Coronary artery (tissue), 2 donors: ENCODE measurements around the gene TMEM202.
"Not testable (repeated sequence)": the region's sequence is repeated elsewhere in the genome, so short reads cannot be mapped to it uniquely, and the experiment has no call there.

Experiments
- DNase-seq: peaks from one replicate; pipeline ENCODE4 v3.0.0-alpha.2; 2017; ENCODE audit warnings: low spot score
- H3K27ac ChIP-seq, 2 donors: fragments of 200-600 bp; sonication (generic); one replicate each; pipeline ENCODE4 v1.5.1; 2016 to 2019
- H3K4me3 ChIP-seq: fragments of 200-600 bp; sonication (generic); 2 replicates; pipeline ENCODE4 v1.5.1; 2016; ENCODE audit warnings: mild to moderate bottlenecking, moderate library complexity
- CTCF ChIP-seq: fragments of 200-600 bp; sonication (generic); IDR thresholded peaks from one replicate; pipeline ENCODE4 v1.5.1; 2019; ENCODE audit warnings: antibody characterized with exemption

Gene TMEM202

GRCh38 chr15:72404356-72404755, 6.3 kb downstream of the TMEM202 start:
- H3K4me3 ChIP-seq, result no peak overlapping the region
- DNase-seq, result no peak
- no peak for TF ChIP-seq CTCF
- no peak overlapping the region for H3K27ac ChIP-seq

- Histone ChIP-seq H3K27ac (no peak overlapping the region), H3K4me3 (no peak overlapping the region)
- DNase-seq, result no peak
- no peak for TF ChIP-seq CTCF
These were observed 6.7 kb downstream of the TMEM202 start for GRCh38 chr15:72404841-72405240.

- no peak for DNase-seq
These were observed 8.8 kb downstream of the TMEM202 start for GRCh38 chr15:72406936-72407335.

GRCh38 chr15:72411111-72411510, 13.0 kb downstream of the TMEM202 start:
- Histone ChIP-seq H3K4me3 (no peak overlapping the region), H3K27ac (no peak overlapping the region)
- no peak for TF ChIP-seq CTCF
- no peak for DNase-seq

More at GRCh38 chr15:72406936-72407335, 8.8 kb downstream of the TMEM202 start:
- H3K27ac ChIP-seq, result no peak overlapping the region
- TF ChIP-seq CTCF, result no peak
- no peak overlapping the region for H3K4me3 ChIP-seq

GRCh38 chr15:72411544-72411943, 13.4 kb downstream of the TMEM202 start:
- no peak for DNase-seq
- TF ChIP-seq CTCF, result no peak
- H3K4me3 ChIP-seq, result no peak overlapping the region
- no peak overlapping the region for H3K27ac ChIP-seq

- not testable (repeated sequence) for DNase-seq, H3K4me3 ChIP-seq, H3K27ac ChIP-seq
These were observed 15.2 kb downstream of the TMEM202 start for GRCh38 chr15:72413337-72413736.

- no peak overlapping the region for H3K4me3 ChIP-seq
- no peak for DNase-seq
- H3K27ac ChIP-seq, result no peak overlapping the region
- TF ChIP-seq CTCF, result no peak
These were observed 17.2 kb downstream of the TMEM202 start for GRCh38 chr15:72415304-72415703.

- not testable (repeated sequence) for H3K27ac ChIP-seq, DNase-seq, H3K4me3 ChIP-seq
These were observed 21.7 kb downstream of the TMEM202 start for GRCh38 chr15:72419768-72420167.
